ENCODE results near the gene SEZ6. TPM values are rescaled to one million over a fixed set of nuclear protein-coding genes. Genes with fewer than 3 reads are reported as not detected.
A peak's percentile ranks its signal among the peaks of the same experiment; 100 is the strongest.

The SEZ6 gene
- total RNA-seq, 1 experiment from 2014 or later, result 2.6 TPM

GRCh38 chr17:29042026-29042678 is 36.3 kb upstream of the SEZ6 start:
- TSS peak; percentile 86 for BruUV-seq (replicated peaks)
- intact Hi-C loops (cut with micrococcal nuclease; ENCODE audit: unreplicated experiment), result loop anchor here (5.0 kb wide), 2 partner anchors 60 to 70 kb away; no protein-coding TSS in a partner anchor
- no peak for TF ChIP-seq EZH2 (IDR thresholded peaks at IDR 0.05; ENCODE audit: borderline replicate concordance, low read depth, low read length, poor library complexity, severe bottlenecking)
- TF ChIP-seq, protein P1, sequence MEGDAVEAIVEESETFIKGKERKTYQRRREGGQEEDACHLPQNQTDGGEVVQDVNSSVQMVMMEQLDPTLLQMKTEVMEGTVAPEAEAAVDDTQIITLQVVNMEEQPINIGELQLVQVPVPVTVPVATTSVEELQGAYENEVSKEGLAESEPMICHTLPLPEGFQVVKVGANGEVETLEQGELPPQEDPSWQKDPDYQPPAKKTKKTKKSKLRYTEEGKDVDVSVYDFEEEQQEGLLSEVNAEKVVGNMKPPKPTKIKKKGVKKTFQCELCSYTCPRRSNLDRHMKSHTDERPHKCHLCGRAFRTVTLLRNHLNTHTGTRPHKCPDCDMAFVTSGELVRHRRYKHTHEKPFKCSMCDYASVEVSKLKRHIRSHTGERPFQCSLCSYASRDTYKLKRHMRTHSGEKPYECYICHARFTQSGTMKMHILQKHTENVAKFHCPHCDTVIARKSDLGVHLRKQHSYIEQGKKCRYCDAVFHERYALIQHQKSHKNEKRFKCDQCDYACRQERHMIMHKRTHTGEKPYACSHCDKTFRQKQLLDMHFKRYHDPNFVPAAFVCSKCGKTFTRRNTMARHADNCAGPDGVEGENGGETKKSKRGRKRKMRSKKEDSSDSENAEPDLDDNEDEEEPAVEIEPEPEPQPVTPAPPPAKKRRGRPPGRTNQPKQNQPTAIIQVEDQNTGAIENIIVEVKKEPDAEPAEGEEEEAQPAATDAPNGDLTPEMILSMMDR (conservative IDR thresholded peaks at IDR 0.05; ENCODE audit: low read depth, low read length), result no peak
- peak overlapping the region; percentile 70 for H3K27ac ChIP-seq (ENCODE audit: low read depth, low read length, poor library complexity, severe bottlenecking)
- H3K4me1 ChIP-seq (ENCODE audit: insufficient read depth, low read length, poor library complexity, severe bottlenecking), result peaks cover 66% of the 10 kb centered on the region
- peak overlapping the region; percentile 7 for H3K4me3 ChIP-seq (ENCODE audit: low read depth, low read length, poor library complexity, severe bottlenecking)
- ChIA-PET POLR2A (ENCODE audit: low non-redundant PET) (interaction anchor here (0.6 kb wide), 1 partner anchor 42 kb away, joined by 6 read pairs; no protein-coding TSS in a partner anchor), CTCF (interaction anchor here (1.0 kb wide), 1 partner anchor 74 kb away, joined by 4 read pairs; no protein-coding TSS in a partner anchor)
- H3K27me3 ChIP-seq (replicated peaks; ENCODE audit: insufficient read depth, low read depth, low read length, poor library complexity), result no peaks in the 10 kb centered on the region
- no peaks in the 10 kb centered on the region for H3K36me3 ChIP-seq (ENCODE audit: insufficient read depth, low read length, poor library complexity, severe bottlenecking)
- no peaks in the 10 kb centered on the region for H3K9me3 ChIP-seq (ENCODE audit: low read depth, low read length, poor library complexity, severe bottlenecking)
- DNase-seq (ENCODE audit: low spot score), result no peak

GRCh38 chr17:29041571-29041970 is 35.7 kb upstream of the SEZ6 start:
- CTCF ChIA-PET, result no interaction called here

DNA sequence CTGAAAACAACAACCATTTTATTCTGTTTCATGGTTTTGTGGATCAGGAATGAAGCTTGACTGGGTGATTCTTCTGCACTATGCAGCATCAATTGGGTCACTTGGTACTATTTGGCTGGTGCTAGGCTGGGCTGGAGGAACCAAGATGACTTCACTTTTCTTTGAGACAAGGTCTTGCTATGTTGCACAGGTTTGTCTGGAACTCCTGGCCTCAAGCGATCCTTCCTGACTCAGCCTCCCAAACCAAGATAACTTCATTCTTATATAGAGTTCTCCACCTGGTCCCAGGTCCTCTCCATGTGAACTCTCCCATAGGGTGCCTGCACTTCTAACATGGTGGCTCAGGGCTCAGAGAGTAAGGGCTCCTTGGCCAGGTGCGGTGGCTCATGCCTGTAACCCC is 35.3 kb upstream of the SEZ6 start:
- Histone ChIP-seq H3K4me1 (ENCODE audit: insufficient read depth, low read length, poor library complexity, severe bottlenecking) (peaks cover 66% of the 10 kb centered on the region), H3K36me3 (ENCODE audit: insufficient read depth, low read length, poor library complexity, severe bottlenecking) (no peaks in the 10 kb centered on the region), H3K4me3 (ENCODE audit: low read depth, low read length, poor library complexity, severe bottlenecking) (no peak overlapping the region), H3K27ac (ENCODE audit: low read depth, low read length, poor library complexity, severe bottlenecking) (peak overlapping the region; percentile 52), H3K27me3 (replicated peaks; ENCODE audit: insufficient read depth, low read depth, low read length, poor library complexity) (no peaks in the 10 kb centered on the region), H3K9me3 (ENCODE audit: low read depth, low read length, poor library complexity, severe bottlenecking) (no peaks in the 10 kb centered on the region)
- no TSS peak for BruUV-seq (replicated peaks)
- intact Hi-C loops (cut with micrococcal nuclease; ENCODE audit: unreplicated experiment), result loop anchor here (5.0 kb wide), 2 partner anchors 59 to 71 kb away; no protein-coding TSS in a partner anchor
- TF ChIP-seq EZH2 (IDR thresholded peaks at IDR 0.05; ENCODE audit: borderline replicate concordance, low read depth, low read length, poor library complexity, severe bottlenecking), result no peak
- TF ChIP-seq, protein P1 (conservative IDR thresholded peaks at IDR 0.05; ENCODE audit: low read depth, low read length), result no peak
- ChIA-PET CTCF (interaction anchor here (0.6 kb wide), 1 partner anchor 9 kb away, joined by 3 read pairs; no protein-coding TSS in a partner anchor), POLR2A (ENCODE audit: low non-redundant PET) (no interaction called here)
- no peak for DNase-seq (ENCODE audit: low spot score)

More at GRCh38 chr17:29041571-29041970, 35.7 kb upstream of the SEZ6 start:
- no peak for DNase-seq (ENCODE audit: low spot score)
- H3K4me1 ChIP-seq (ENCODE audit: insufficient read depth, low read length, poor library complexity, severe bottlenecking), result peaks cover 66% of the 10 kb centered on the region
- H3K27ac ChIP-seq (ENCODE audit: low read depth, low read length, poor library complexity, severe bottlenecking), result peak overlapping the region; percentile 70
- POLR2A ChIA-PET (ENCODE audit: low non-redundant PET), result interaction anchor here (0.6 kb wide), 1 partner anchor 42 kb away, joined by 6 read pairs; no protein-coding TSS in a partner anchor
- no peaks in the 10 kb centered on the region for H3K36me3 ChIP-seq (ENCODE audit: insufficient read depth, low read length, poor library complexity, severe bottlenecking)
- no TSS peak for BruUV-seq (replicated peaks)
- TF ChIP-seq EZH2 (IDR thresholded peaks at IDR 0.05; ENCODE audit: borderline replicate concordance, low read depth, low read length, poor library complexity, severe bottlenecking), result no peak
- TF ChIP-seq, protein P1 (conservative IDR thresholded peaks at IDR 0.05; ENCODE audit: low read depth, low read length), result no peak
- intact Hi-C loops (cut with micrococcal nuclease; ENCODE audit: unreplicated experiment), result loop anchor here (5.0 kb wide), 2 partner anchors 59 to 71 kb away; no protein-coding TSS in a partner anchor
- H3K4me3 ChIP-seq (ENCODE audit: low read depth, low read length, poor library complexity, severe bottlenecking), result no peak overlapping the region
- no peaks in the 10 kb centered on the region for H3K9me3 ChIP-seq (ENCODE audit: low read depth, low read length, poor library complexity, severe bottlenecking)
- no peaks in the 10 kb centered on the region for H3K27me3 ChIP-seq (replicated peaks; ENCODE audit: insufficient read depth, low read depth, low read length, poor library complexity)
